ENCODE results near the gene R3HCC1L.

R3HCC1L gene

GRCh38 chr10:98260350-98260749, 125.9 kb downstream of the R3HCC1L start:
- DNase-seq (ENCODE audit: low read depth): peak; percentile 10

GRCh38 chr10:98260752-98261151, 126.3 kb downstream of the R3HCC1L start:
- no peak for DNase-seq (ENCODE audit: low read depth)

GRCh38 chr10:98261436-98262277, 127.2 kb downstream of the R3HCC1L start:
- no peak for DNase-seq (ENCODE audit: low read depth)

GRCh38 chr10:98262571-98262970, 128.1 kb downstream of the R3HCC1L start:
- peak; percentile 39 for DNase-seq (ENCODE audit: low read depth)

GRCh38 chr10:98263088-98263487, 128.6 kb downstream of the R3HCC1L start:
- no peak for DNase-seq (ENCODE audit: low read depth)

GRCh38 chr10:98264378-98265065, 130.1 kb downstream of the R3HCC1L start:
- no peak for DNase-seq (ENCODE audit: low read depth)

GRCh38 chr10:98265403-98266378, 131.2 kb downstream of the R3HCC1L start:
- no peak for DNase-seq (ENCODE audit: low read depth)

- no peak for DNase-seq (ENCODE audit: low read depth)
Measured at GRCh38 chr10:98266647-98267046, 132.2 kb downstream of the R3HCC1L start.

GRCh38 chr10:98267069-98267893, 132.8 kb downstream of the R3HCC1L start:
- DNase-seq (ENCODE audit: low read depth): no peak

- peak; percentile 22 for DNase-seq (ENCODE audit: low read depth)
Measured at GRCh38 chr10:98267894-98268693, 133.6 kb downstream of the R3HCC1L start, which contains the start of gene LOXL4. TSS of gene LOXL4 (minus strand) at chr10:98268194. CDS start at chr10:98263019, 5,175 bp downstream.

GRCh38 chr10:98268694-98269431, 134.4 kb downstream of the R3HCC1L start:
- no peak for DNase-seq (ENCODE audit: low read depth)

GRCh38 chr10:98269435-98269912, 135.0 kb downstream of the R3HCC1L start:
- peak; percentile 63 for DNase-seq (ENCODE audit: low read depth)

- no peak for DNase-seq (ENCODE audit: low read depth)
Measured at GRCh38 chr10:98270073-98270740, 135.8 kb downstream of the R3HCC1L start.

- no peak for DNase-seq (ENCODE audit: low read depth)
Measured at GRCh38 chr10:98270786-98271185, 136.3 kb downstream of the R3HCC1L start.

GRCh38 chr10:98272245-98272644, 137.8 kb downstream of the R3HCC1L start:
- DNase-seq (ENCODE audit: low read depth): no peak

GRCh38 chr10:98272656-98273055, 138.2 kb downstream of the R3HCC1L start:
- DNase-seq (ENCODE audit: low read depth): no peak

- DNase-seq (ENCODE audit: low read depth): no peak
Measured at GRCh38 chr10:98273057-98273850, 138.8 kb downstream of the R3HCC1L start.

GRCh38 chr10:98274562-98274961, 140.1 kb downstream of the R3HCC1L start:
- DNase-seq (ENCODE audit: low read depth): no peak

Data from iris pigment epithelial cell (primary cell).